Left lung (tissue), 10 donors: Measurements from ENCODE around the gene MESP1. TPM values are rescaled to one million over a fixed set of nuclear protein-coding genes. Genes with fewer than 3 reads are reported as not detected.

Experiments used
- ATAC-seq: fragments of 200-7000 bp; cut with Tn5 transposase; one replicate; pipeline ENCODE4 v1.9.1; 2020; ENCODE audit warnings: moderate library complexity
- DNase-seq, 4 donors: peaks; one replicate each; pipeline ENCODE4 v3.0.0-alpha.2; 2013 to 2020
- H3K27ac ChIP-seq, 2 donors: fragments of 200-600 bp; sonication (generic) in 1 of 2; one replicate each; pipeline versions ENCODE4 v1.5.0 to v1.8.0; 2020 to 2021
- H3K27me3 ChIP-seq, 2 donors: fragments of 200-600 bp; sonication (generic) in 1 of 2; one replicate each; pipeline versions ENCODE4 v1.5.0 to v1.8.0; 2020 to 2021
- H3K36me3 ChIP-seq, 2 donors: fragments of 200-600 bp; sonication (generic) in 1 of 2; one replicate each; pipeline versions ENCODE4 v1.5.0 to v1.8.0; 2020 to 2021
- H3K4me1 ChIP-seq, 2 donors: fragments of 200-600 bp; one replicate each; pipeline ENCODE4 v1.8.0; 2021
- H3K4me3 ChIP-seq, 2 donors: fragments of 200-600 bp; sonication (generic) in 1 of 2; one replicate each; pipeline versions ENCODE4 v1.5.0 to v1.8.0; 2020 to 2021; ENCODE audit warnings: mild to moderate bottlenecking in 1 of 2
- H3K9me3 ChIP-seq, 2 donors: fragments of 200-600 bp; sonication (generic) in 1 of 2; one replicate each; pipeline versions ENCODE4 v1.5.0 to v1.8.0; 2020 to 2021
- CTCF ChIP-seq, 2 donors: fragments of 200-600 bp; sonication (generic) in 1 of 2; IDR thresholded peaks; one replicate each; pipeline versions ENCODE4 v1.5.0 to v1.8.0; 2021; ENCODE audit warnings: antibody characterized with exemption in 2 of 2
- intact Hi-C, 2 donors: fragments of 100-400 bp; cut with DNase I; formaldehyde crosslinking; loops; one replicate each; pipeline versions ENCODE4 v1.11.2 to v1.14.2; 2022
- polyA plus RNA-seq, 6 donors: library from polyadenylated mRNA; unstranded; fragments of 120-200 nt; gene quantifications; one replicate each; pipeline ENCODE4 v1.2.1, GENCODE V29; 2013; ENCODE audit not compliant: insufficient read length in 6 of 6
- total RNA-seq, 2 donors: library from RNA; stranded (reverse); fragmentation: NEBNext Ultra II Directional; extraction: Animal tissue kit (Norgen Biotek cat#: 25700); gene quantifications; one replicate each; pipeline ENCODE4 v1.2.1, GENCODE V29; 2021
- donor health status: DM: no; HTN: yes; CAD: no.
- donor health status: DM: no; HTN: no; CAD: no.

The MESP1 gene
- total and polyA plus RNA-seq, 8 donors: 0.18 to 4.2 (median 0.37) TPM

GRCh38 chr15:89756897-89757296 lies 5.8 kb upstream of the MESP1 start:
- no peaks in the 10 kb centered on the region for H3K36me3 ChIP-seq
- peaks cover 5 to 11% of the 10 kb centered on the region in 2 donors for H3K4me1 ChIP-seq
- peaks cover 0 to 11% of the 10 kb centered on the region in 2 donors for H3K27me3 ChIP-seq
- no peak for DNase-seq
- H3K4me3 ChIP-seq: no peak overlapping the region
- no peak overlapping the region for H3K27ac ChIP-seq
- no peaks in the 10 kb centered on the region for H3K9me3 ChIP-seq
- no peak for ATAC-seq
- no peak for TF ChIP-seq CTCF (IDR thresholded peaks at IDR 0.05)
- intact Hi-C loops: no loop called here

GRCh38 chr15:89755701-89756100 lies 4.7 kb upstream of the MESP1 start:
- DNase-seq (no peak), ATAC-seq (no peak)
- TF ChIP-seq CTCF (IDR thresholded peaks at IDR 0.05): no peak
- intact Hi-C loops: no loop called here
- H3K4me3 ChIP-seq: no peak overlapping the region
- H3K27ac ChIP-seq: no peak overlapping the region
- H3K27me3 ChIP-seq: peaks cover 0 to 21% of the 10 kb centered on the region in 2 donors
- no peaks in the 10 kb centered on the region for H3K36me3 ChIP-seq
- H3K4me1 ChIP-seq: peaks cover 6 to 12% of the 10 kb centered on the region in 2 donors
- no peaks in the 10 kb centered on the region for H3K9me3 ChIP-seq

DNA sequence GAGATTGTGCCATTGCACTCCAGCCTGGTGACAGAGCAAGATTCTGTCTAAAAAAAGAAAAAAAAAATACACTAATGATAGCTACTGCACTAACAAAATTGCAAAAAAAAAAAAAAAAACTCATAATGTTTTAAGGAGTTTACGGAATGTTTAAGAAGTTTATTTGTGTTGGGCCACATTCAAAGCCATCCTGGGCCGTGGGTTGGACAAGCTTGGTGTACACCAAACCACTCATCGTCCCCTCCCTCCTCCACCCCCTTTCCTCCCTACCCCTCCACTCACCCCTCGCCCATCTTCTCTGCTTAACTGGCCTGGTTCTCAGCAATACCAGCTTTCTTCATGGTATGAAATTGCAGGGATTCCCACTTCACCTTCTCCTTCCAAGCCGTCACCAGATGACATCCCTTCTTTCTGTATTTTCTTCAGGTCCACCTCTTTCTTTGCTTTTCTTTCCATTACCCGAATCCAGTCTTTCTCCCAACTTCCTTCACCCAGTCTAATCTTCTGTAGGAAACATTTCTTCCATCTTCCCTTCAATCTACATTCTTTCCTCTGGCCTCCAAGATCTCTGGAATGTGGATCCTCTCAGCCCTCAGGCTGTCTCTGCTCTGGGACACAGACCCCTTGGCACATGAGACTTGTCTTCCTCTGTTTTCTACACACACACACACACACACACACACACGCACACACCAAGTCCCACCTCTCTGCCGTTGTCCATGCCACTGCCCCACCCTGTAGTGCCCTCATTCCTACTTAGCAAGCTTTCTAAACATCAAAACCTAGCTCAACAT lies 3.5 kb upstream of the MESP1 start:
- Histone ChIP-seq H3K9me3 (no peaks in the 10 kb centered on the region), H3K4me3 (no peak overlapping the region), H3K4me1 (peaks cover 4 to 17% of the 10 kb centered on the region in 2 donors), H3K36me3 (no peaks in the 10 kb centered on the region), H3K27ac (no peak overlapping the region), H3K27me3 (peaks cover 8 to 32% of the 10 kb centered on the region in 2 donors)
- no peak for TF ChIP-seq CTCF (IDR thresholded peaks at IDR 0.05)
- intact Hi-C loops: no loop called here
- DNase-seq (no peak), ATAC-seq (no peak)

DNA sequence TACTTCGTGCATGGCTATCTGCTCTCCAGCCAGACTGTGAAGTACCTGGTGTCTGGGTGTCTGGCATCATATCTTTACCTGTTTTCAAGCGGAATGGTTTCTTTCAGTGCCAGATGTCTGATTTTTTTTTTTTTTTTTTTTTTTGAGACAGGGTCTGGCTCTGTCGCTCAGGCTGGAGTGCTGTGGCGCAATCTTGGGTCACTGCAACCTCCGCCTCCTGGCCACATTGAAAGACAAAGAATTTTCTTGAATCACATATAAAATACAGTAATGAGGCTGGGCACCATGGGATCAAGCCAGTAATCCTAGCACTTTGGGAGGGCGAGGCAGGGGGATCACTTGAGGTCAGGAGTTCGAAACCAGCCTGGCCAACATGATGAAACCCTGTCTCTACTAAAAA lies 2.8 kb upstream of the MESP1 start:
- DNase-seq (no peak), ATAC-seq (no peak)
- H3K36me3 ChIP-seq: no peaks in the 10 kb centered on the region
- H3K4me1 ChIP-seq: peaks cover 4 to 17% of the 10 kb centered on the region in 2 donors
- no peaks in the 10 kb centered on the region for H3K9me3 ChIP-seq
- intact Hi-C loops: no loop called here
- peaks cover 10 to 39% of the 10 kb centered on the region in 2 donors for H3K27me3 ChIP-seq
- H3K4me3 ChIP-seq: no peak overlapping the region
- H3K27ac ChIP-seq: no peak overlapping the region
- no peak for TF ChIP-seq CTCF (IDR thresholded peaks at IDR 0.05)

- no peak overlapping the region for H3K4me3 ChIP-seq
- no peaks in the 10 kb centered on the region for H3K9me3 ChIP-seq
- H3K4me1 ChIP-seq: peaks cover 4 to 17% of the 10 kb centered on the region in 2 donors
- H3K36me3 ChIP-seq: no peaks in the 10 kb centered on the region
- no peak overlapping the region for H3K27ac ChIP-seq
- TF ChIP-seq CTCF (IDR thresholded peaks at IDR 0.05): no peak
- ATAC-seq (peak; percentile 12), DNase-seq (peak in 2 of 4 donors; percentile 60 to 67)
- peaks cover 10 to 55% of the 10 kb centered on the region in 2 donors for H3K27me3 ChIP-seq
- intact Hi-C loops: no loop called here
Observed at GRCh38 chr15:89751748-89752147, 699 bp upstream of the MESP1 start.
